ENCODE data around the gene TRIM52. TPM values are rescaled to one million over a fixed set of nuclear protein-coding genes. Genes with fewer than 3 reads are reported as not detected.

The TRIM52 gene
- total and polyA plus RNA-seq, 9 of the 15 experiments (the other 6 are each of a cell fraction or from before 2014, with no cell fraction given) = 3.3 to 21.9 (median 13.5) TPM

GRCh38 chr5:181217111-181217802 lies 43.7 kb downstream of the TRIM52 start (continued):
- TF ChIP-seq RERE (CRISPR knock-in tag; IDR thresholded peaks at IDR 0.05; ENCODE audit: borderline replicate concordance) = no peak
- TF ChIP-seq KLF13 (tag; IDR thresholded peaks at IDR 0.05; ENCODE audit: borderline replicate concordance, low read depth) = peak; percentile 44; the same call in 1 of the 2 replicates
- no peak for TF ChIP-seq CHD7 (IDR thresholded peaks at IDR 0.05; ENCODE audit: low read depth, low read length)
- peak; percentile 60 to 72; a peak in 3 of 4 replicates for TF ChIP-seq FOXK2 (conservative IDR thresholded peaks at IDR 0.05 in 1 of 2, IDR thresholded peaks at IDR 0.05 in 1 of 2; ENCODE audit: low read depth in 2 of 2)
- peak; percentile 65; the same call in 1 of the 2 replicates for TF ChIP-seq CTBP1 (IDR thresholded peaks at IDR 0.05; ENCODE audit: borderline replicate concordance)
- TF ChIP-seq ZKSCAN3 (CRISPR knock-in tag; IDR thresholded peaks at IDR 0.05) = no peak
- peak; percentile 84 for TF ChIP-seq MAX (CRISPR knock-in tag; IDR thresholded peaks at IDR 0.05)
